ENCODE measurements around the gene MMP25. TPM values are rescaled to one million over a fixed set of nuclear protein-coding genes. Genes with fewer than 3 reads are reported as not detected.

The MMP25 gene
- total and polyA plus RNA-seq, 9 of the 15 experiments (the other 6 are each of a cell fraction or from before 2014, with no cell fraction given) = 0.03 to 0.04 TPM; not detected in 7

DNA sequence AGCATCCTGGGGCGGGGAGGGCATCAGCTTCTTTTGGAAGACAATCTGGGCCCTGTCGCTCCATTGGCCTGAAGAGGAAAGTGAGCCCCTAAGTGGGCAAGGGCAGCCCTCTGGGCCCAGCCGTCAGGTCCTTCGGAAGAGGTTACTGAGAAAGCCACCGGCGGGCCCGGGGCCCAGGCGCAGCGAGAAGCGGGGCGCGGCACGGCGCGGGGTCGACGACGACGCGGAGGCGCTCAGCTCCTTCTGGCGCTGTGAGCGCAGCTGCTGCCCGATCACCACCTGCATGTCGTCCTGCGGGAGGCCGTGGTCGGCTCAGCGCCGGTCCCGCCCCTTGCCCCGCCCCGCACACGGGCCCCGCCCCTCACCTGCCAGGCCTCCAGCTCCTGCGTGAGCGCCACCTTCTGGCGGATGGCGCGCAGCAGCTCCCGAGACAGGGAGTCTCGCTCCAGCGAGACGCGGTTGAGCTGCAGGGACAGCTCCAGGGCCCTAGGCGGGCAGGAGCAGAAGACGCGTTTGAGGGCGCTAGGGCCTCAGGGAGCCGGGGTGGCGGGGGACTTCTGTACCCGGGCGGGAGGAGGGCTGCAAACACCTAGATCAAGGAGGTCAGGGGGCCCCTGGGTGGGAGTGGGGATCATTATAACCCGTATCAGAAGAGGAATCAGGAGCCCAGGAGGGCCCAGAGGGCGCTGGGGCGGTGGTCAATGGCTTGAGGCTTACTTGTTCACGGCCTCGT is 18.2 kb upstream of the MMP25 start (continued):
- TF ChIP-seq U2AF1 (optimal IDR thresholded peaks at IDR 0.05; ENCODE audit: low read depth, low read length) = no peak
- TF ChIP-seq, protein P1, sequence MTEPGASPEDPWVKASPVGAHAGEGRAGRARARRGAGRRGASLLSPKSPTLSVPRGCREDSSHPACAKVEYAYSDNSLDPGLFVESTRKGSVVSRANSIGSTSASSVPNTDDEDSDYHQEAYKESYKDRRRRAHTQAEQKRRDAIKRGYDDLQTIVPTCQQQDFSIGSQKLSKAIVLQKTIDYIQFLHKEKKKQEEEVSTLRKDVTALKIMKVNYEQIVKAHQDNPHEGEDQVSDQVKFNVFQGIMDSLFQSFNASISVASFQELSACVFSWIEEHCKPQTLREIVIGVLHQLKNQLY (CRISPR knock-in tag; conservative IDR thresholded peaks at IDR 0.05) = no peak
- no peak for TF ChIP-seq MCM3 (IDR thresholded peaks at IDR 0.05)
- TF ChIP-seq CEBPB (tag; IDR thresholded peaks at IDR 0.05) = no peak
- TF ChIP-seq, protein P2, sequence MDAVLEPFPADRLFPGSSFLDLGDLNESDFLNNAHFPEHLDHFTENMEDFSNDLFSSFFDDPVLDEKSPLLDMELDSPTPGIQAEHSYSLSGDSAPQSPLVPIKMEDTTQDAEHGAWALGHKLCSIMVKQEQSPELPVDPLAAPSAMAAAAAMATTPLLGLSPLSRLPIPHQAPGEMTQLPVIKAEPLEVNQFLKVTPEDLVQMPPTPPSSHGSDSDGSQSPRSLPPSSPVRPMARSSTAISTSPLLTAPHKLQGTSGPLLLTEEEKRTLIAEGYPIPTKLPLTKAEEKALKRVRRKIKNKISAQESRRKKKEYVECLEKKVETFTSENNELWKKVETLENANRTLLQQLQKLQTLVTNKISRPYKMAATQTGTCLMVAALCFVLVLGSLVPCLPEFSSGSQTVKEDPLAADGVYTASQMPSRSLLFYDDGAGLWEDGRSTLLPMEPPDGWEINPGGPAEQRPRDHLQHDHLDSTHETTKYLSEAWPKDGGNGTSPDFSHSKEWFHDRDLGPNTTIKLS (IDR thresholded peaks at IDR 0.05; ENCODE audit: borderline replicate concordance, low read depth) = no peak
- no peak for TF ChIP-seq CC2D1A (IDR thresholded peaks at IDR 0.05)
- TF ChIP-seq DNMT1 (IDR thresholded peaks at IDR 0.05) = no peak
- TF ChIP-seq, protein P3, sequence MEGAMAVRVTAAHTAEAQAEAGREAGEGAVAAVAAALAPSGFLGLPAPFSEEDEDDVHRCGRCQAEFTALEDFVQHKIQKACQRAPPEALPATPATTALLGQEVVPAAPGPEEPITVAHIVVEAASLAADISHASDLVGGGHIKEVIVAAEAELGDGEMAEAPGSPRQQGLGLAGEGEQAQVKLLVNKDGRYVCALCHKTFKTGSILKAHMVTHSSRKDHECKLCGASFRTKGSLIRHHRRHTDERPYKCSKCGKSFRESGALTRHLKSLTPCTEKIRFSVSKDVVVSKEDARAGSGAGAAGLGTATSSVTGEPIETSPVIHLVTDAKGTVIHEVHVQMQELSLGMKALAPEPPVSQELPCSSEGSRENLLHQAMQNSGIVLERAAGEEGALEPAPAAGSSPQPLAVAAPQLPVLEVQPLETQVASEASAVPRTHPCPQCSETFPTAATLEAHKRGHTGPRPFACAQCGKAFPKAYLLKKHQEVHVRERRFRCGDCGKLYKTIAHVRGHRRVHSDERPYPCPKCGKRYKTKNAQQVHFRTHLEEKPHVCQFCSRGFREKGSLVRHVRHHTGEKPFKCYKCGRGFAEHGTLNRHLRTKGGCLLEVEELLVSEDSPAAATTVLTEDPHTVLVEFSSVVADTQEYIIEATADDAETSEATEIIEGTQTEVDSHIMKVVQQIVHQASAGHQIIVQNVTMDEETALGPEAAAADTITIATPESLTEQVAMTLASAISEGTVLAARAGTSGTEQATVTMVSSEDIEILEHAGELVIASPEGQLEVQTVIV (CRISPR knock-in tag; IDR thresholded peaks at IDR 0.05; ENCODE audit: borderline replicate concordance) = no peak
- TF ChIP-seq ZNF124 (CRISPR knock-in tag; IDR thresholded peaks at IDR 0.05) = no peak
- TF ChIP-seq, protein P4, sequence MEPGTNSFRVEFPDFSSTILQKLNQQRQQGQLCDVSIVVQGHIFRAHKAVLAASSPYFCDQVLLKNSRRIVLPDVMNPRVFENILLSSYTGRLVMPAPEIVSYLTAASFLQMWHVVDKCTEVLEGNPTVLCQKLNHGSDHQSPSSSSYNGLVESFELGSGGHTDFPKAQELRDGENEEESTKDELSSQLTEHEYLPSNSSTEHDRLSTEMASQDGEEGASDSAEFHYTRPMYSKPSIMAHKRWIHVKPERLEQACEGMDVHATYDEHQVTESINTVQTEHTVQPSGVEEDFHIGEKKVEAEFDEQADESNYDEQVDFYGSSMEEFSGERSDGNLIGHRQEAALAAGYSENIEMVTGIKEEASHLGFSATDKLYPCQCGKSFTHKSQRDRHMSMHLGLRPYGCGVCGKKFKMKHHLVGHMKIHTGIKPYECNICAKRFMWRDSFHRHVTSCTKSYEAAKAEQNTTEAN (CRISPR knock-in tag; IDR thresholded peaks at IDR 0.05) = no peak
- peak; percentile 43; the same call in 1 of the 2 replicates for TF ChIP-seq ZBTB7A (IDR thresholded peaks at IDR 0.05; ENCODE audit: borderline replicate concordance, control insufficient read depth, low read depth, low read length)
- TF ChIP-seq PTRF (tag; IDR thresholded peaks at IDR 0.05) = no peak
- peak; percentile 64 for TF ChIP-seq CCNT2 (IDR thresholded peaks at IDR 0.05; ENCODE audit: borderline replicate concordance, extremely low read depth, insufficient read length, low read depth, low read length)
- TF ChIP-seq, protein P5, sequence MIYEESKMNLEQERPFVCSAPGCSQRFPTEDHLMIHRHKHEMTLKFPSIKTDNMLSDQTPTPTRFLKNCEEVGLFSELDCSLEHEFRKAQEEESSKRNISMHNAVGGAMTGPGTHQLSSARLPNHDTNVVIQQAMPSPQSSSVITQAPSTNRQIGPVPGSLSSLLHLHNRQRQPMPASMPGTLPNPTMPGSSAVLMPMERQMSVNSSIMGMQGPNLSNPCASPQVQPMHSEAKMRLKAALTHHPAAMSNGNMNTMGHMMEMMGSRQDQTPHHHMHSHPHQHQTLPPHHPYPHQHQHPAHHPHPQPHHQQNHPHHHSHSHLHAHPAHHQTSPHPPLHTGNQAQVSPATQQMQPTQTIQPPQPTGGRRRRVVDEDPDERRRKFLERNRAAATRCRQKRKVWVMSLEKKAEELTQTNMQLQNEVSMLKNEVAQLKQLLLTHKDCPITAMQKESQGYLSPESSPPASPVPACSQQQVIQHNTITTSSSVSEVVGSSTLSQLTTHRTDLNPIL (CRISPR knock-in tag; IDR thresholded peaks at IDR 0.05) = no peak
- TF ChIP-seq RBBP5 (IDR thresholded peaks at IDR 0.05; ENCODE audit: borderline replicate concordance, insufficient read depth, low read length, poor library complexity, severe bottlenecking) = peak; percentile 54
- no peak for TF ChIP-seq PHF21A (IDR thresholded peaks at IDR 0.05; ENCODE audit: borderline replicate concordance, low read depth)
- TF ChIP-seq, protein P6, sequence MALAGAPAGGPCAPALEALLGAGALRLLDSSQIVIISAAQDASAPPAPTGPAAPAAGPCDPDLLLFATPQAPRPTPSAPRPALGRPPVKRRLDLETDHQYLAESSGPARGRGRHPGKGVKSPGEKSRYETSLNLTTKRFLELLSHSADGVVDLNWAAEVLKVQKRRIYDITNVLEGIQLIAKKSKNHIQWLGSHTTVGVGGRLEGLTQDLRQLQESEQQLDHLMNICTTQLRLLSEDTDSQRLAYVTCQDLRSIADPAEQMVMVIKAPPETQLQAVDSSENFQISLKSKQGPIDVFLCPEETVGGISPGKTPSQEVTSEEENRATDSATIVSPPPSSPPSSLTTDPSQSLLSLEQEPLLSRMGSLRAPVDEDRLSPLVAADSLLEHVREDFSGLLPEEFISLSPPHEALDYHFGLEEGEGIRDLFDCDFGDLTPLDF (CRISPR knock-in tag; IDR thresholded peaks at IDR 0.05) = no peak
- TF ChIP-seq ZNF133 (CRISPR knock-in tag; IDR thresholded peaks at IDR 0.05) = no peak

Data from K562 (cell line).